ENCODE results near the gene NPL.

NPL gene

DNA sequence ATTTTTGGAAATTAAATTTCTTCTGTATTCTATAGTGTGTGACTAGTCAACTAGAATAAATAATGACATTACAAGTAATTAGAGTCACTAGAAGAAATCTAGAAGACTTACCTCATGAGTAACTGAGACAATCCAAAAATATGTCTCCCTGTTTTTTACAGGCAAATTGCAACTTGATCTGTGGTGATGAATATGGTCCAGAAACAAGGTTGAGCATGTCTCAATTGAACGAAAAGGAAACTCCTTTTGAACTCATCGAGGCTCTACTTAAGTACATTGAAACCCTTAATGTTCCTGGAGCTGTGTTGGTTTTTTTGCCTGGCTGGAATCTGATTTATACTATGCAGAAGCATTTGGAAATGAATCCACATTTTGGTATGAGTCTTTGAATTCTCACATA lies 86.3 kb downstream of the NPL start:
- no peak for FAIRE-seq

GRCh38 chr1:182877331-182877730 lies 87.8 kb downstream of the NPL start:
- FAIRE-seq = no peak

GRCh38 chr1:182877842-182878241 lies 88.3 kb downstream of the NPL start:
- FAIRE-seq = no peak

Measured in G401.6 (cell line).